GM21825 (cell line): ENCODE data around the gene KRT14.
"Not testable (repeated sequence)": the region's sequence is repeated elsewhere in the genome, so short reads cannot be mapped to it uniquely, and the experiment has no call there.

ENCODE experiments used
- ATAC-seq: cut with Tn5 transposase; IDR thresholded peaks from one replicate; pipeline ENCODE4 v1.9.1; 2021; ENCODE audit warnings: mild to moderate bottlenecking, moderate library complexity; ENCODE audit not compliant: unreplicated experiment

The KRT14 gene

DNA sequence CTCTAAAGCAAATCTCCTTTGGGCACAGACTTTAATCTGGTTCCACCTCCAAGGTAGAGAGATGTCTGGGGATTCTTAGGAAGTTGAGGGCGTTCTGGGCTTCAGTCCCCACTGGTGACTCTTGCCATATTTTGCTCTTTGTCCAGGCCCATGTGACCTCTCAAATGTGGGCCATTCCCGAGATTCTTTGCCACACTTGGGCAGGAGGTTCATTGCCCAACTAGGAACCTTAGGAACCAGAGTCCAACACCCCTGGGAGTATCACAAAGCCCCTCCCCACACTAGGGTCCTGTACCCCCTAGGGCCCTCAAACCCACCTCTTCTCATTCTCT, 6.5 kb downstream of the KRT14 start:
- no peak for ATAC-seq

DNA sequence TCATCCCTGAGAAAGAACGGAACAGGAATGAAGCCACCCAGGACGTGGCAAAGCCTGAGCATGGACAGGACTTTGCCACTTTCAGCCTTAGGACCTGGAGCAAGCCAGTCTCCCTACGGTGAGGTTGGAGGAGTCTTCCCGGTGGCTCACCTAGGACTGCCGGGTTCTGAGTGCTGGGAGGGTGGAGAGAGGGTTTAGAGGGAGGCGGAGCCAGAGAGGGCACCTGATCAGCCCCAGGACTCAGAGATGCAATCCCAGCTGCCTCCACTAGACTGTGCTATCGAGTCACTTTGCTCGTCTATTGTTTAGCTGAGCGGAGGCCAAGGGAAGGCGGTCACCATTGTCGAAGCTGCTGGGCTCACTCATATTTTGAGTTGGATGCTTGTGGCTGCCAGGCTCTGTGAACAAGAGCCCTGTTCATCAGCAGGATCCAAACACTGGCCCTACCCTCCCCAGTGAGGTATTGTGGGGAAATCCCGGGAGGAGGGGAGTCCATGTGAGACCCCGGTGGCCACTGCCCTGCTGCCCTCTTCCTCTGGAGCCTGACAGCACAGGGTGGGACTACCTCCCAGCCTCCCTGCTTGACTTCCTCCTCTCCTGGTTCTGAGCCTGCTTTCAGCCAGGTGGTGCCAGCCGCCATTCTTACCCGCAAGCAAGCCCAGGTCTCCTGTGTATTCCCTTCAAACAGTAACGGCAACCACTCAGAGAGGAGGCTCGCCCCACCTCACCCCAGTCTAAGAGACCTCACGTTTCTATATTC, 7.0 kb downstream of the KRT14 start:
- ATAC-seq = no peak

DNA sequence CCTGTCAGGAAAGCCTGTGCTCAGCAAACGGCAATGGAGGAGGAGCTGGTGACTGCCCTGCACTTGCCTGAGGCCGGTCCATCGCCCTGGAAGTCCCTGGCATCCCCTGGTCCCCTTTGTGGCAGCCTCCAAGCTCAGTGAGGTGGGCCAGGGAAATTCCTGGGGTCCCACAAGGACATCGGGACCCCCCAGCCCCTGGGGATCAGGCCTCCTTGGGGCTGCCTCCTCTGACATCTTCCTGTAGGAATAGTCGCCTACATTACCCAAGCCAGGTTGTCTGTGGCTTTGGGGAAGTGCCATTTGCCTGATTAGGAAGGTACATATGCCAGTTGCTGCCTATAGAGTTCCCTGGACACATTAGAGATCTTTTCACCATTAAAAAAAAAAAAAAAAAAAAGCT, 7.7 kb downstream of the KRT14 start:
- no peak for ATAC-seq

DNA sequence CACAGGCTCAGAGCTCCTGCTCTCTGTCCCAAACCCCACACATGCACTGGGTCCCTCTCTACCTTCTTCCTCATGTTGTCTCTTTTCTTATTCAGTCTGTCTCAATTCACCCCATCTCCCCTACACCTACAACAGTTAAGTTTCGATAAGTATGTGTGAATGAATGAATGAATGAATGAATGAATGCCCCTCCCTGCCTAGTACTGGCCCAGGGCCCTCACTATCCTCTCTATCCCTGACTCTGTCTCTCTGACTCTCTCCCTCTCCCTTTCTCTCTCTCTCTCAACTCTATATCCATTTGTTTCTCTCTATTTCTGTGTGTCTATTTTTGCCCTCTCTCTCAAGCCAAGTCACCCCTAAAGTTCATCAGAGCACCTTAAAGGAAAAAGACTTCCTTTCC, 8.2 kb downstream of the KRT14 start:
- no peak for ATAC-seq

DNA sequence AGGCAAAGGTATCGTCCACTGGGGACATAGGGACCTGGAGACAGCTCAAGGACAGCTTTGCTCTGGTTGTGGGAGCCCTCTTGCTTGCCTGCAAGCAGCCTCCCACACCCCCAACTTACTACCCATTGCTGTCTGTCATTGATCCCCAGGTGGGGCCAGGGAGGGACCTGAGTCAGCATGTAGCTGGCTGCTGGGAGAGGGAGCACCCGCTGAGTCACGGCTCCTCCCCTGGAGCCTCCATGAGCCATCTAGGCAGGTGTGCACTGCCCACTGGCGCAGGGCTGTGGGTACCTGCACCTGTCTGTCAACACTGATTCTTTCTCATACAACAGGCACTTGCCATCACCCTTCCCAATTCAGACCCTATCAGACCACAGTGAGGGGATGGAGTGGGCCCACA, 10.0 kb downstream of the KRT14 start:
- ATAC-seq = not testable (repeated sequence)

DNA sequence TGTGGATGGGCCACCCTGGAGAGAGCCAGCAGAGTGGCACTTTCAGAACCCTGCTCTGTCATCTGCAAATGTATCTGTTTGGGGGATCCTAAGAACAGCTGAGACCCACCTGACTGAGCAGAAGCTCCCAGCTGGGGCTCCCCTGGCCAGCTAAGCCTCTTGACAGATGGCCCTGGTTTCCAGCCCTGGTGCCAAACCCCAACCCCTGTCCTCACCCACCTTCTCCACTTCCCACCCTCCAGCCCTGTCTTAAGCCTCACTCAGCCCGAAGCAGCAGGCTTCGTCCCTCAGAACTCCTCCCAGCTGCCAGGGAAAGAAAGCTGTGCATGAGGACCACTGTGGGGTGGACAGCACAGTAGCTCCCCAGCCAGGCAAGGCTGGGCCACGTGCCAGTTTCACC, 11.4 kb downstream of the KRT14 start:
- no peak for ATAC-seq

DNA sequence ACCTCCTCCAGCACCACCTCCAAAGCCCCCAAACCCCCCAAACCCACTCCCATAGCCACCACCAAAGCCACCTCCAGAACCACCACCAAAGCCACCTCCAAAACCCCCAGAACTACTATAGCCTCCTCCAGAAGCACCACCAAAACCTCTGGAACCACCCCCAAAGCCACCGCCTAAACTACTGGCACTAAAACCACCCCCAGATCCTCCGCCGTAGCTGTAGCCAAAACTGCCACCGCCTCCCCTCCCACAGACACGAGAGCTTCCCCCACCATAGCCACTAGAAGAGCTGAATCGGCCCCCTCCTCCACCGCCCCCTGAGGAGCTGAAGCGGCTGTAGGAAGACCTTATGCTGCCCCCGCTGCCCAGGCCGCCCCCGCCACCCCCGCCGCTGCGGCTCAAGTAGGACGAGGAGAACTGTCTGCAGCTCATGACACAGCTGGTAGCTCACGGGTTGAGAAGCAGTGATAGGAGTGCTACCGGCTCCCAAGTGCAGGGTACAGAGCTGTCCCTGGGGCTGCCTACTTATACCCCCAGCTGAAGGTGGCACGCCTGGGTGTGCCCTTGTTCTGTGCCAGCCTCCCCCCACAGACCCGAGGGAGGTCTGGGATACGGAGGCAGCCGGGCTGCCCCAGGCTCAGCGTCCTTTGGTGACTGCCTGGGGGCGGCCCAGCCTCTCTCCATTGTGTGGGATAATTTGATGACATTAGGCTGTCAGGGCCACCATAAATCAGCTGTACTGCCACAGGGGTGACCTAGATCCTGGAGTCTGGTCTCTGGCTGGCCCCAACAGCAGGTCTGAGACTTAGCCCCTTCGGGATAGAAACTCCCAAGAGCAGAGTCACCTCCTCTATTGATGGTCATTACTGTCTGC, 14.9 kb downstream of the KRT14 start, which contains the start of gene KRT9:
KRT9 (minus strand) TSS at position 499 of the 874 bp plus-strand sequence; CDS start at position 432, 67 bp downstream.
- ATAC-seq = no peak

DNA sequence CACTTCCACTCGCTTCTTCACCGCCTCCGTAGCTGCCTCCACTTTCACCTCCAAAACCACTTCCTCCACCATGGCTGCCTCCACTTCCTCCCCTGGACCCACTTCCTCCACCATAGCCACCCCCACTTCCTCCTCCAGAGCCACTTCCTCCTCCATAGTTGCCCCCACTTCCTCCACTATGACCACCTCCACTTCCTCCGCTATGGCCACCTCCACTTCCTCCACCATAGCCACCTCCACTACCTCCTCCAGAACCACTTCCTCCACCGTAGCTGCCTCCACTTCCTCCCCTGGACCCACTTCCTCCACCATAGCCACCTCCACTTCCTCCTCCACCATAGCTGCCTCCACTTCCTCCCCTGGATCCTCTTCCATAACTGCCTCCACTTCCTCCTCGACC, 19.4 kb downstream of the KRT14 start:
- ATAC-seq = no peak

DNA sequence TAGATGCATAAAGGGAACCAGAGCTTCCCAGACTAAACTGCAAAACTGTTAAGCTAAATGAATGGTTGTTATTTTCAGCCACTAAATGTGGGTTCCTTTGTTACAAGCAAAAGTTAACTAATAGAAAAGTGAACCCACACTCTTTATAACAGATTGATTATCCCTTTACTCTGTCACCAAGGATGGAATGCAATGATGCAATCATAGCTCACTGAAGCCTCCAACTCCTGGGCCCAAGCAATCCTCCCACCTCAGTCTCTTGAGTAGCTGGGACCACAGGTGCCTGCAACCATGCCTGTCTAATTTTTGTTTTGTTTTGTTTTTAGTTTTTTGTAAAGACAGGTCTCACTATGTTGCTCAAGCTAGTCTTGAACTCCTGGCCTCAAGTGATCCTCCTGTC, 21.4 kb downstream of the KRT14 start:
- ATAC-seq = no peak

DNA sequence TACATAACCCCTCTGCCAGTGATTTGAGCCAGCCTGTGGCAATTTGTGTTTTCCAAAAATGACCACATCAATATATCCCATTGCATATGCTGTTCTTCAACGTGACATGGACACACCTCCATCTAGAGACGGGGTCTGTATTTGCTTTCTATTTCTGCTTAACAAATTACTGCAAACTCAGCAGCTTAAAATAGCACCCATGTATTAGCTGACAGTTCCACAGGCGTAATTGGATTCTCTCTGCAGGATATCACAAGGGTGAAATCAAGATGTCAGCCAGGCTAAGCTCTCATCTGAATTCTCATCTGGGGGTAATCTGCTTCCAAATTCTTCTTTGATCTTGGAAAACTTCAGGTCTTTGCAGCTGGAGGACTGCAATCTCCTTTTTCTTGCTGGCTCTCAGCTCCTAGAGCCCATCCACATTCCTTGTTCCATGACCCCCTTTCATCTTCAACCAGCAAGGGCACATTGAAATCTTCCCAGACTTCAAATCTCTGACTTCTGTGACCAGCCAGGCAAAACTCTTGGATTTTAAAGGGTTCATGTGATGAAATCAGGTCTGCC, 23.0 kb downstream of the KRT14 start:
- no peak for ATAC-seq

DNA sequence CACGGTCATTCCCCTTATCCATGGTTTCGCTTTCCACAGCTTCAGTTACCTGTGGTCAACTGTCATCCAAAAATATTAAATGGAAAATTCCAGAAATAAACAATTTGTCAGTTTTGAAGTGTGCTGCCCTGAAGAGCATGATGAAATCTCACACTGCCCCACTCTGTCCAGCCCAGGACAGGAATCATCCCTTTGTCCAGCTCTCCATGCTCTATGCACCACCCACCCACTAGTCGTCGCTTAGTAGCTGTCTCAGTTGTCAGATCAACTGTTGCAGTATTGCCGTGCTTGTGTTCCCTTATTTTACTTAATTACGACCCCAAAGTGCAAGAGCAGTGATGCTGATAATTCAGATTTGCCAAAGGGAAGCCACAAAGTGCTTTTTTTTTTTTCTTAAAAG, 25.1 kb downstream of the KRT14 start:
- no peak for ATAC-seq

DNA sequence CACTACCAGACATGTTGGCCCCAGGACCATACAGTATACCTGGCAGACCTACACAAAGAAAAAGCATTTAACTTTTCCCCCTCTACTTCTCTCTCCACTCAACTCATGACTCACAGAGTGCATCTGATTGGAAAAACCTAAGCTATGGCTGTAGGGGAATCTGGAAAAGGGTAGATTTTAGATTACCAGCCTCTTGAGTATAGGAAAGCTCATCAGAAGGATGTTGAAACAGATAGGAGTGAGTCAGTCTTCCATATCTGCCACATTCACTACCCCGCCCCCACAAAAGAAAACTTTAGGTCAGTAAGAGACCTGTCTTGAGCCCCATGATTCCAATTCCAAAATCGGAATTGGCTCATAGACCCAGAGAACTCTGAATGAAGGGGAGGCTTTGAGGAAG, 27.1 kb downstream of the KRT14 start:
- no peak for ATAC-seq

DNA sequence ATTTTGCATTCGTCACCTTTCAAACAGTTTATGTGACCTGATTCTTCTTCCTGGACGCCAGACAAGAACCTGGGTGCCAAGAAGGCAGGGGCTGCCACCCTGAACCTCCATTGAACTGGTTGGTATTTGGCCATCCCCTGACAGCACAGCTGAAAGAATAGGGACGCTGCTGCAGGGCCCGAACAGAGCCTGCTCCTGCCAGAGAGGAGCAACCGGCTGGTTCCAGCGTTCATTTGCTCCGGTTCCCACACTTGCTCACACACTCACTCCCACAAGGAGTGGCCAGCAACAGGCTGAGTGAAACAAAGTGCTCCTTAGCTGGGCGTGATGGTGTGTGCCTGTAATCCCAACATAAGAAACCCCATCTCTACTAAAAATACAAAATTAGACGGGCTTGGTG, 29.8 kb downstream of the KRT14 start:
- no peak for ATAC-seq

DNA sequence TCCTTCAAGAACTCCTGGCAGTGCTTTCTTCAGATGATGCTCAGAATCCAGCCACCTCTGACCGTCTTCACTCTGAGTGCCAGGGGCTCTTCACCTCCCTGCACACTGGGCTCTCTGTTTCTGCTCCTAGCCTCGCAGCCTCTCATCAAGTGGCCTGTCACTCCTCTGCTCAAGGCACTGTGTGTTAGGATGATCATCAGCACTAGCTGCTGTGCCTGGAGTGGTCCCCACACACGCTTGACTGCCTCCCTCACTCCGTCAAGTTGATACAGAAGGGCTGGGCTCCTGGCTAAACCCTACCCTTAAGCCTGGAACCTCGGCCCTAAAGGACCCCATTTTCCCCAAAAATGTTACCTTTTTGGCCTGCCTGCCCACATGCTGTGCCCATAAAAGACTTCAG, 30.4 kb downstream of the KRT14 start:
- ATAC-seq = no peak

DNA sequence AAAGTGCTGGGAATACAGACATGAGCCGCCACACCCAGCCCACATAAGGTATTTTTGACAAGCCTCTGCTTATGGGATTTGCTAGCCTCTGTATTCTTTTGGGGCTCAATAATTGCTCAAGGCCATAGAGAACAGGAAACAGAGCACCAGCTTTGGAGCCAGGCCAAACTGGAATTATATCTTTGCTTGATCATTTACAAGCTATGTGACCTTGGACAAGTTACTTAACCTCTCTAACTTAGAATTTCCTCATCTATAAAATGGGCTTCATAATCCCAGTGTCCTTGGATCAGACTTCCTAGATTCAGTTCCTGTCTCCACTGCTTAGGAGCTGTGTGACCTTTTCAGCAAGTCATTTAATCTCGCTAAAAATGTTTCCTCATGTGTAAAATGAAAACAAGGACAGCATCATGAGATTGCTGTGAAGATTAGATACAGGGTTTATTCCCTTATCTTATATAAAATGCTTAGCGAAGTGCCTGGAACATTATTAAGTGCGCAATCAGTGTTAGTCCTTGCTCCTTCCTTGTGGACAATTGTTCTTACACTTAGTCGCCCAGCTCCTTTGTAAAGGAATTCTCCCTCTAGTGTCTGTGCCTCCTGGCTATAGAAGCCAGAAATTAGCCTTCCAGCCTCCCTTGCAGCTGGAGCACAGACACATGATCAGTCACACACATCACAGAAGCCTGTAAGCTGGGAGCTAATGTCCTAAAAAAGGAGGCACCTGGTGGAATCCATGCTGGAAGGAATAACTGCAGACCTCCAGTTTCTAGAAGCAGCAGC, 31.4 kb downstream of the KRT14 start:
- no peak for ATAC-seq

DNA sequence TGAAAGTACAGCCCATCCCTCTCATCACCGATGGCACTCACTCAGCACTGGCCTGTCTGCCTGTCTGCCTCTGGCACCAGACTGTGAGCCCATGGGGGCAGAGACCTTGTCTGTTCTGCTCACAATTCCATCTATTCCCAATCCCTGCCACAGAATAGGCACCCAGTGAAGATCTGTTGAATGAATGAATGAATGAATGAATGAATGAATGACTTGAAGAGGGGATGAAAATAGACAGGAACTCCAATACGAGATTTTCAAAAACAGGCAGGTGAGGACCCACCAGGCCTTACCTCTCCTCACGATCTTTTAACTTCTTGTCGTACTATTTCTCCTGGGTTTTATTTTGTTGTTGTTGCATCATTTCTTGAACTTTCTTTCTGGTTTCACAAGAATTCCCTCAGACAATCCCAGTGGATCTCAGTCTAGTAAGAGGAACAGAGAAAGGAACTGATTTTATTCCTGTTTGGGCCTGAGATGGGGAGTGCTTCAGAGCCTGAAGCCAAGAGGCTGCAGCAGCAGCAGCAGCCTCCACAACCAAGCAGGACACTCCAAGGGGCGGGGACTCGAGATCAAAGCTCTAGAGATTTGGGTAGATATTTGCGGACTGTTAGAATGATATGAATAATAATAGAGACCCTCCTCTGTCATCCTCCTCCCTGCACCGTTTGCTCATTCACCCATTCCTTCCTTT, 32.6 kb downstream of the KRT14 start:
- no peak for ATAC-seq

DNA sequence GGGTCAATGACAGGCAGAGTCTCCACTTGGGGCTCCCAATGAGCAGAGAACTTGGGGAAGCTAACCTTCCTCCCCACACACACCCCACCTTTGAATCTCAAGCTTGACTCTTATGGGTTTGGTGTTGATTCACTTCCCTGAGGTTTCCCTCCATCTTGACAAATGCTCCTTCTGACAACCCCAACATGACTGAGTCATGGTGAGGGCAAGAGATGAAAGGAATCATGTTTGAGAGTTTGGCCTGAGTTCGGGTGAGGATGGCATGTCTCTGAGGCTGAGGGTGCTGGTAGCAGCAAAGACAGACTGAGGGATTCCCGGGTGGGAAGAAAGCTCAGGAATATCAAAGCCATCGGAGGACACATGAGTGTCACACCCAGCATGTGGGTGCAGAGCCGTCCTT, 33.5 kb downstream of the KRT14 start:
- ATAC-seq = no peak

DNA sequence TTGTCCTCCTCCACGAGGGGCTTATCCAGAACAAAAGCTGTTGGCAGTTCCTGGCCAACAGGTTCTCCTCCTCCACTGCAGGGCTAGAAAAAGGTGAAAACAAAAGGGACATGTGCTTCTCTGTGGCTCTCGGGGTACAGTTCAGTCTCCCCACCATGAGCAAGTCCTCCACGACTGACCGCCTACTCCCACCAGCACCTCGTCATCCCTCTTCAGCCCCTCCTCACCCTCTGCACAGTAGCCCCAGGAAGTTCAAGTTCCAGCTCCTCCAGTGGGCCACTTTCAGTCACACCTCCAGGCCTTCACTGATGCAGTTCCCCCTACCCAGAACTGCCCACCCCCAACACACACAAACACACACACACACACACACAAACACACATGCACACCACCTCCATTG, 34.2 kb downstream of the KRT14 start:
- ATAC-seq = no peak

DNA sequence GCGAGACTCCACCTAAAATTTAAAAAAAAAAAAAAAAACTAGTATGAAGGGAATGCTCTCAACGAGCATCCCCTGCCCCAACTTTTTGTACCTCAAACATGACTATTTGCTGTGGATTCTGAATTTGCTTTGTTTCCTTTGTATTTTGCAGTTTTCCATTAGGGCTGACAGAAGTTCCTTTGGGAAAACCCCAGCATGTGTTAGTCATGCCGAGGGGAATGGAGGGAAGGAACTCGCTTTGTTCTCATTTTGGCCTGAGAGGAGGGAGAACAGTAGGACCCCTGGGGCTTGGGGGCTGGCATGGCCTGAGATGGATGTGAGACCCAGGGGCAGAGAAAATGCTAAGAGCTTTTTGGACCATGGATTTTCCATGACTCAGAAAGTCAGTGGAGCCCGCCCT, 35.3 kb downstream of the KRT14 start:
- no peak for ATAC-seq

DNA sequence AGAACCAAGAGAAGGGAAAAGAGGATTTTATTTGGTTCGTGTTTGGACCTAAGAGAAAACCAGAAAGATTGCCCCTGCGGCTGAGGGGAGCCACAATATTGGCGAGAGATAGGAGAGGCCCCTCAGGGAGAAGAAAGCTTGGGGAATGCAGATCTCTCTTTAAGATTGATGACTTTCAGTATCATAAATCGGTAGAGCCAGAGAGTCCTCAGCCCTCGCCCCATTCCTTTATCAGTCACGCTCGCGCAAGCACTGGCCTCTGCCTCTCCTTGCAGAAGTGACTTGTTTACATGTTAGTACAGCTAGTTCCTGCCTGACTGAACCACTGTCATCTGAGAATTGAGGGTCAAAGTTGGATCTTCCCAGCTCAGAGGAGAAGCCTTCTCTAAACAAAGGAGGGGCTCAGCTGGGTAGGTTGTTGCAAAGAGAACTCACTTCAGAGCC, 37.1 kb downstream of the KRT14 start:
- ATAC-seq = no peak
